ENCODE results near the gene DENND6B. TPM values are rescaled to one million over a fixed set of nuclear protein-coding genes. Genes with fewer than 3 reads are reported as not detected.

DENND6B gene
- total and polyA plus RNA-seq, 5 donors, result 2.0 to 3.1 (median 2.4) TPM

GRCh38 chr22:50357756-50358155, 30.9 kb upstream of the DENND6B start:
- no peaks in the 10 kb centered on the region for H3K4me1 ChIP-seq (ENCODE audit: control insufficient read depth, insufficient read depth, low read length)
- no peak for ATAC-seq
- WGBS, result 94% methylated on average over 10 of the region's 10 CpGs
- H3K9me3 ChIP-seq (ENCODE audit: control insufficient read depth, low read length), result no peaks in the 10 kb centered on the region
- no peak overlapping the region for H3K4me3 ChIP-seq (ENCODE audit: low read length)
- no peak overlapping the region for H3K27ac ChIP-seq (ENCODE audit: low read length)
- intact Hi-C loops (cut with DNase I), result no loop called here
- no peaks in the 10 kb centered on the region for H3K27me3 ChIP-seq (ENCODE audit: control insufficient read depth, insufficient read depth)
- DNase-seq, result no peak

GRCh38 chr22:50357222-50357621, 30.4 kb upstream of the DENND6B start:
- DNase-seq, result no peak
- ATAC-seq, result no peak
- H3K4me3 ChIP-seq (ENCODE audit: low read length), result no peak overlapping the region
- no peaks in the 10 kb centered on the region for H3K9me3 ChIP-seq (ENCODE audit: control insufficient read depth, low read length)
- H3K27me3 ChIP-seq (ENCODE audit: control insufficient read depth, insufficient read depth), result no peaks in the 10 kb centered on the region
- 96% methylated on average over 1 of the region's 1 CpG for WGBS
- intact Hi-C loops (cut with DNase I), result no loop called here
- H3K4me1 ChIP-seq (ENCODE audit: control insufficient read depth, insufficient read depth, low read length), result no peaks in the 10 kb centered on the region
- H3K27ac ChIP-seq (ENCODE audit: low read length), result no peak overlapping the region

GRCh38 chr22:50356186-50356585, 29.4 kb upstream of the DENND6B start:
- H3K9me3 ChIP-seq (ENCODE audit: control insufficient read depth, low read length), result no peaks in the 10 kb centered on the region
- ATAC-seq (no peak), DNase-seq (no peak)
- 91% methylated on average over 8 of the region's 8 CpGs for WGBS
- no peak overlapping the region for H3K27ac ChIP-seq (ENCODE audit: low read length)
- H3K4me1 ChIP-seq (ENCODE audit: control insufficient read depth, insufficient read depth, low read length), result no peaks in the 10 kb centered on the region
- H3K4me3 ChIP-seq (ENCODE audit: low read length), result no peak overlapping the region
- intact Hi-C loops (cut with DNase I), result no loop called here
- no peaks in the 10 kb centered on the region for H3K27me3 ChIP-seq (ENCODE audit: control insufficient read depth, insufficient read depth)

GRCh38 chr22:50348058-50348457, 21.2 kb upstream of the DENND6B start:
- ATAC-seq (no peak), DNase-seq (no peak)
- intact Hi-C loops (cut with DNase I), result no loop called here
- Histone ChIP-seq H3K27ac (ENCODE audit: low read length) (no peak overlapping the region), H3K4me3 (ENCODE audit: low read length) (no peak overlapping the region), H3K4me1 (ENCODE audit: control insufficient read depth, insufficient read depth, low read length) (peaks cover 3% of the 10 kb centered on the region), H3K9me3 (ENCODE audit: control insufficient read depth, low read length) (no peaks in the 10 kb centered on the region), H3K27me3 (ENCODE audit: control insufficient read depth, insufficient read depth) (no peaks in the 10 kb centered on the region)
- 68% methylated on average over 2 of the region's 2 CpGs for WGBS

GRCh38 chr22:50347157-50347556, 20.3 kb upstream of the DENND6B start:
- H3K27ac ChIP-seq (ENCODE audit: low read length), result no peak overlapping the region
- intact Hi-C loops (cut with DNase I), result no loop called here
- peaks cover 3% of the 10 kb centered on the region for H3K4me1 ChIP-seq (ENCODE audit: control insufficient read depth, insufficient read depth, low read length)
- ATAC-seq (no peak), DNase-seq (no peak)
- H3K27me3 ChIP-seq (ENCODE audit: control insufficient read depth, insufficient read depth), result no peaks in the 10 kb centered on the region
- no peak overlapping the region for H3K4me3 ChIP-seq (ENCODE audit: low read length)
- H3K9me3 ChIP-seq (ENCODE audit: control insufficient read depth, low read length), result no peaks in the 10 kb centered on the region
- 65% methylated on average over 8 of the region's 8 CpGs for WGBS

GRCh38 chr22:50346470-50346869, 19.7 kb upstream of the DENND6B start:
- ATAC-seq (no peak), DNase-seq (no peak)
- no peaks in the 10 kb centered on the region for H3K9me3 ChIP-seq (ENCODE audit: control insufficient read depth, low read length)
- no peaks in the 10 kb centered on the region for H3K27me3 ChIP-seq (ENCODE audit: control insufficient read depth, insufficient read depth)
- H3K4me1 ChIP-seq (ENCODE audit: control insufficient read depth, insufficient read depth, low read length), result peaks cover 3% of the 10 kb centered on the region
- intact Hi-C loops (cut with DNase I), result no loop called here
- no peak overlapping the region for H3K4me3 ChIP-seq (ENCODE audit: low read length)
- 68% methylated on average over 8 of the region's 8 CpGs for WGBS
- no peak overlapping the region for H3K27ac ChIP-seq (ENCODE audit: low read length)

GRCh38 chr22:50343541-50343935, 16.7 kb upstream of the DENND6B start:
- Histone ChIP-seq H3K27me3 (ENCODE audit: control insufficient read depth, insufficient read depth) (no peaks in the 10 kb centered on the region), H3K4me1 (ENCODE audit: control insufficient read depth, insufficient read depth, low read length) (peaks cover 3% of the 10 kb centered on the region), H3K27ac (ENCODE audit: low read length) (peak overlapping the region; percentile 66), H3K9me3 (ENCODE audit: control insufficient read depth, low read length) (no peaks in the 10 kb centered on the region), H3K4me3 (ENCODE audit: low read length) (peak overlapping the region; percentile 96)
- intact Hi-C loops (cut with DNase I), result loop anchor here (5.0 kb wide), 4 partner anchors 71 to 96 kb away; partner anchors contain the start of genes HDAC10 (in 2 of the 4), MAPK11 (in 1 of the 4), MAPK12 (in 1 of the 4) and TUBGCP6 (in 1 of the 4)
- 1% methylated on average over 9 of the region's 9 CpGs for WGBS
- no peak for DNase-seq
- no peak for ATAC-seq

- Histone ChIP-seq H3K4me1 (ENCODE audit: control insufficient read depth, insufficient read depth, low read length) (peaks cover 3% of the 10 kb centered on the region), H3K27ac (ENCODE audit: low read length) (peak within 1 kb of the TSS; percentile 66), H3K4me3 (ENCODE audit: low read length) (peak within 1 kb of the TSS; percentile 96), H3K9me3 (ENCODE audit: control insufficient read depth, low read length) (no peaks in the 10 kb centered on the region), H3K27me3 (ENCODE audit: control insufficient read depth, insufficient read depth) (no peaks in the 10 kb centered on the region)
- under 1% methylated on average over 87 of the region's 87 CpGs for WGBS
- DNase-seq, result peak; percentile 84 to 95 (median 95)
- ATAC-seq, result peak; percentile 91 to 94
- intact Hi-C loops (cut with DNase I), result loop anchor here (5.0 kb wide), 4 partner anchors 71 to 96 kb away; partner anchors contain the start of genes HDAC10 (in 2 of the 4), MAPK11 (in 1 of the 4), MAPK12 (in 1 of the 4) and TUBGCP6 (in 1 of the 4)
Measured at GRCh38 chr22:50342651-50343540, 16.1 kb upstream of the DENND6B start, which contains the start of gene PPP6R2. PPP6R2 (plus strand) TSS chr22:50343327; CDS start chr22:50393909, 50,582 bp downstream.

GRCh38 chr22:50341977-50342650, 15.3 kb upstream of the DENND6B start:
- 12% methylated on average over 26 of the region's 26 CpGs for whole genome bisulfite sequencing
- H3K27ac ChIP-seq (ENCODE audit: low read length), result no peak overlapping the region
- no peaks in the 10 kb centered on the region for H3K27me3 ChIP-seq (ENCODE audit: control insufficient read depth, insufficient read depth)
- ATAC-seq (peak; percentile 82 to 83), DNase-seq (peak; percentile 90 to 96 (median 95))
- intact Hi-C loops (cut with DNase I), result loop anchor here (5.0 kb wide), 4 partner anchors 70 to 95 kb away; partner anchors contain the start of genes HDAC10 (in 2 of the 4), MAPK11 (in 1 of the 4), MAPK12 (in 1 of the 4) and TUBGCP6 (in 1 of the 4)
- H3K4me1 ChIP-seq (ENCODE audit: control insufficient read depth, insufficient read depth, low read length), result peaks cover 3% of the 10 kb centered on the region
- H3K9me3 ChIP-seq (ENCODE audit: control insufficient read depth, low read length), result no peaks in the 10 kb centered on the region
- H3K4me3 ChIP-seq (ENCODE audit: low read length), result peak overlapping the region; percentile 96

- intact Hi-C loops (cut with DNase I), result loop anchor here (5.0 kb wide), 4 partner anchors 68 to 93 kb away; partner anchors contain the start of genes HDAC10 (in 2 of the 4), MAPK11 (in 1 of the 4), MAPK12 (in 1 of the 4) and TUBGCP6 (in 1 of the 4)
- no peak for ATAC-seq
Measured at GRCh38 chr22:50339945-50340879, 13.4 kb upstream of the DENND6B start.

More at GRCh38 chr22:50339945-50340879, 13.4 kb upstream of the DENND6B start:
- Histone ChIP-seq H3K9me3 (ENCODE audit: control insufficient read depth, low read length) (no peaks in the 10 kb centered on the region), H3K4me1 (ENCODE audit: control insufficient read depth, insufficient read depth, low read length) (no peaks in the 10 kb centered on the region), H3K27ac (ENCODE audit: low read length) (no peak overlapping the region), H3K4me3 (ENCODE audit: low read length) (no peak overlapping the region), H3K27me3 (ENCODE audit: control insufficient read depth, insufficient read depth) (no peaks in the 10 kb centered on the region)
- WGBS, result 76% methylated on average over 12 of the region's 12 CpGs
- DNase-seq, result no peak

Measured in right cardiac atrium (tissue), 5 donors.